NCI-H82 treated with DMSO at 0.1 percent for 48 hours (cell line): ENCODE results near the gene OPRD1.
A peak's percentile ranks its signal among the peaks of the same experiment; 100 is the strongest.
"Not testable (repeated sequence)": the region's sequence is repeated elsewhere in the genome, so short reads cannot be mapped to it uniquely, and the experiment has no call there.

Experiments used
- DNase-seq: peaks from one replicate; lab custom pipeline; 2025; ENCODE audit not compliant: unreplicated experiment; lab: John Stamatoyannopoulos, UW

The OPRD1 gene

DNA sequence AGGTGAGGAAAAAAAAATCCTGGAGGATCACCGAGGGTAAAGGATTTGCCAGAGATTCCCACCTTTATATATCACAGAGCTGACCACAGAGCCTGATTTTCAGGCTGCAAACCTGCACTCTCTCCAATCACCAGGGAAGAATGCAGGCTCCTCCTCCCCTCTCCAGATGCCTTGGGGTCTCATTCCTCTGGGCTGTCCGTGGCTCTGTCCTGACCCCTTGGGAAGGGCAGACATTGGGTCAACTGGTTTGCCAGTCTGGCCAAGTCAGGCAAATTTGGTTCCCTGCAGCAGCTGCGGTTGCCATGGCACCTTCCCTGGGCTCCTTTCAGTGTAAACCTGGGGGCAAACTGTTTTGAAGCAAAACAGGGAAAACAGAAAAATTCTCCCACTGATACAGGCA lies 11.6 kb upstream of the OPRD1 start:
- no peak for DNase-seq

DNA sequence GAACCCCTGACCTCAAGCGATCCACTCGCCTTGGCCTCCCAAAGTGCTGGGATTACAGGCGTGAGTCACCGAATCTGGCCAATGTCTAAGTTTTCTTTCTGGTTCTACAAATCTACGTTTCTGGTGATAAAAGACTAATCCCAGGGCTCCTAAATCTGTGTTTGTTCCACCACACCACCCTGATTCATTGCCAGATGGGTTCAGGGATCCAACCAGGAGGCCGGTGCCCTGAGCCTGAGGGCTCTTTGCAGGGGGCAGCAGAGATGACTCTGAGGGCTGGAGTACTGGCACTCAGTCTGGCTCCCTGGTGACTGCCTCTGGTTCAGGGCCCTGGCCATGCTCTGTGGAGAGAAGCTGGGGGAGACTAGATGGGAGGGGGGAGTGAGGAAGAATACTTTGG lies 10.5 kb upstream of the OPRD1 start:
- no peak for DNase-seq

DNA sequence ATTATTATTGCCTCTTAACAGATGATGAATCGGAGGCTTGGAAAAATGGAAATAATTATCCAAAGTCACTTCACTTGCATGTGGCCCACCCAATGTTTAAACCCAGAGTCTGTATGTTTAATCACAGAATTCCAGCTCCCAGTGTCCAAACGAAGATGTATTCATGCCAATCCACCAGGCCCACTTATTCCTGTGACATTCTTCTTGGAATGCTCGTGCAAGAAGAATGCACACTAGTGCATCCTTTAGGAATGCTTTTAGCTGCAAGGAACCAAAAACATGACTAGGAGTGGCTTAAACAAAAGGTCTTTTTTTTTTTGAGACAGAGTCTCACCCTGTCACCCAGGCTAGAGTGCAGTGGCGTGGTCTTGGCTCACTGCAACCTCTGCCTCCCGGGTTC lies 8.9 kb upstream of the OPRD1 start:
- no peak for DNase-seq

- no peak for DNase-seq
These were observed 8.3 kb upstream of the OPRD1 start for GRCh38 chr1:28803662-28804061.

- no peak for DNase-seq
These were observed 7.9 kb upstream of the OPRD1 start for GRCh38 chr1:28804071-28804470.

GRCh38 chr1:28807046-28807445 lies 4.9 kb upstream of the OPRD1 start:
- no peak for DNase-seq

GRCh38 chr1:28807986-28808385 lies 4.0 kb upstream of the OPRD1 start:
- no peak for DNase-seq

DNA sequence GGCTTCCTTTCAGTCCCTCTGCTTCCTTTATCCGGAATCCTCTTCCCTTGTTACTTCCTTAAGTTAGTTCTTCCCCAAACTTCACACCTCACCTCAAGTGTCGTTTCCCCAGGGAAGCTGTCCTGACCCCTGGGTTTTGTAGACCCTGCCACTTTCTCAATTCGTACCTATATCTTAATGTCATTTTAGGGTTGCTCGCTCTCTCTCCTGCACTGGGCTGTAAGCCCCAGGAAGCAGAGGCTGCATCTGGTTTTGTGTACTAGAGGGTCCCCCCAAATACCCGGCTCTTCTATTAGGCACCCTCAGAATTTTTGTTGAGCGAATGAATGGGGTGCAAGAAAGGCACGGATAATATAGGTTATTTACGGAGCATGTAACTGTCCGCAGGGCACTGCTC lies 603 bp upstream of the OPRD1 start:
- DNase-seq, result no peak

- no peak for DNase-seq
These were observed 899 bp downstream of the OPRD1 start for GRCh38 chr1:28812669-28813468.

- DNase-seq, result no peak
These were observed 2.0 kb downstream of the OPRD1 start for GRCh38 chr1:28813931-28814465.

- DNase-seq, result peak; percentile 49
These were observed 3.7 kb downstream of the OPRD1 start for GRCh38 chr1:28815533-28816185.

DNA sequence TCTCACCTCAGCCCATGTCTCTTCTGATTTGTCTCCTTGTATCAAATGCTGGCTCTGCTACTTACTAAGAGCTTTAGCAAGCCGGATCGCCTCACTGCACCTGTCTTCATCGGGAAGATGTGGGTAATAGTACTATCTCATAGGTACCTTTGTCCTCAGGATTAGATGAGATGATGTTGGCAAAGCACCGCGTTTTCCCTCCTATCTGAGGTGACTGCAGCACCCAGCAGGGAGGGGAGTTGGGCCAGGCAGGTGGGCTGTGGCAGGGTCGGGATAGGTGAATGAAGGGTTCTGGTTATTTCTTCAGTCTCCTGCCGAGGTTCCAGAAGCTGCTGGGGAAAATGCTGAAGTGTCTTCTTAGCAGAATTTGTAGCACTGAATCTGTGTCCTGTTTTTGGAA lies 5.2 kb downstream of the OPRD1 start:
- DNase-seq, result no peak

DNA sequence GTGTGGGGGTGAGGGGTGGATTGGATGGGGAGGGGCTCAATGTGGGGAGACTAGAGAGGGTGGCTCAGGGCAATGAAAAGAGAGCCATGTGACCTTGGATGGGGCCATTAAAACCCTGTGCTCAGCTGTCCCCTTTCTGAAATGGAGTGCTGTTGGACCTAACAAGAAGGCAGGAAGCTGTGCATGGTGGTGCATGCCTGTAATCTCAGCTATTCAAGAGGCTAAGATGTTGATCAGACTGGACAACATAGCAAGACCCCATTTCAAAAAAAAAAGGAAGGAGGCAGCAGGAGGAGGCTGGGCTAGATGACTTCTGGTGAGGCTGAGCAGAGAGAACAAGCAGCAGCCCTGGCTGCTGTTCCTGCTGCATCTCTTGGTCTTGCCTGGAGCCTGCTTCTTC lies 7.0 kb downstream of the OPRD1 start:
- no peak for DNase-seq

- no peak for DNase-seq
These were observed 10.8 kb downstream of the OPRD1 start for GRCh38 chr1:28822799-28823198.

GRCh38 chr1:28824061-28824460 lies 12.1 kb downstream of the OPRD1 start:
- DNase-seq, result not testable (repeated sequence)

DNA sequence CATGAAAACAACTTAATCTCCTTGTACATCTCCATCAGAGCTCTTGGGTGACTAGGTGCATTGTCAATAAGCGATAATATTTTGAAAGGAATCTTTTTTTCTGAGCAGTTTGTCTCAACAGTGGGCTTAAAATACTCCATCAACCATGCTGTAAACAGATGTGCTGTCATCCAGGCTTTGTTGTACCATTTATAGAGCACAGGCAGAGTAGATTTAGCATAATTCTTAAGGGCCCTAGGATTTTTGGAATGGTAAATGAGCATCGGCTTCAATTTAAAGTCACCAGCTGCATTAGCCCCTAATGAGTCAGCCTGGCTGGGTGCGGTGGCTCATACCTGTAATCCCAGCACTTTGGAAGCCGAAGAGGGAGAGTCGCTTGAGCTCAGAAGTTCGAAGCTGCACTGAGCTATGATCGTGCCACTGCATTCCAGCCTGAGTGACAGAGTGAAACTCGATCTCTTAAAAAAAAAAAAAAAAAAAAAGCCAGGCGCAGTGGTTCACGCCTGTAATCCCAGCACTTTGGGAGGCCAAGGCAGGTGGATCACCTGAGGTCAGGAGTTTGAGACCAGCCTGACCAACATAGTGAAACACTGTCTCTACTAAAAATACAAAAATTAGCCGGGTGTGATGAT lies 16.4 kb downstream of the OPRD1 start:
- DNase-seq, result peak; percentile 14

DNA sequence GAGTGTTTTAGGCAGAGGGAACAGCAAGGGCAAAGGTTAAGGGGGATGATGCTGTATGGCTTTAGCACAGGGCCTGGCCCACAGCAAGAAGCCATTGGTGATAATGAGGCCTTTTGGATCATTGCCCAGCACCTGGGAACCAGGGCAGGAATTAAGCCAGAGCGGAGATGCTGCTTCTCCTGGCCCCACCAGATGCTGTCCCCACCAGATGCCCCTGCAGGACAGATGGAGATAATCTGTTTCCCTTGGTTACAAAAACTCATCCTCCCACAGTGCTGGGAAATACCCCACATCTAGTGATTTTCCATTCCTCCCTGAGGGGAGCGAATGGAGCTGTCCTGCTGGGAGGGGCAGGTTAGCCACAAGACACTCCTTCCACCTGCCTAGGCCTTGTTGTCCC lies 18.8 kb downstream of the OPRD1 start:
- DNase-seq, result peak; percentile 97

GRCh38 chr1:28832966-28833365 lies 21.0 kb downstream of the OPRD1 start:
- no peak for DNase-seq

DNA sequence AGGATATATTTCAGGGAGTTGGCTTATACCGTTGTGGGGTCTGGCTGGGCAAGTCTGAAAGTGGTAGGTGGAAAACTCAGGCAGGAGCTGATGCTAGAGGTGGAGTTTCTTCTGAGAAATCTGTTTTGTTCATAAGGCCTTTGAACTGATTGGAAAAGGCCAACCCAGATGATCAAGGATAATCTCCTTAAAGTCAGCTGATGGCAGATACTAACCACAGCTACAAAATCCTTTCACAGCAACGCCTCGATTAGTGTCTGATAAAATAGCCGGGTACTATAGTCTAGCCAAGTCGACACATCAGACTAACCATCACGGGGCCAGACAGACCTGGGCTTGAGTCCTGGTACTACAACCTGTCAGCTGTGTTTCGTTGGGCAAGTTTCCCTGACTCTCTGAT lies 21.4 kb downstream of the OPRD1 start:
- DNase-seq, result peak; percentile 87

DNA sequence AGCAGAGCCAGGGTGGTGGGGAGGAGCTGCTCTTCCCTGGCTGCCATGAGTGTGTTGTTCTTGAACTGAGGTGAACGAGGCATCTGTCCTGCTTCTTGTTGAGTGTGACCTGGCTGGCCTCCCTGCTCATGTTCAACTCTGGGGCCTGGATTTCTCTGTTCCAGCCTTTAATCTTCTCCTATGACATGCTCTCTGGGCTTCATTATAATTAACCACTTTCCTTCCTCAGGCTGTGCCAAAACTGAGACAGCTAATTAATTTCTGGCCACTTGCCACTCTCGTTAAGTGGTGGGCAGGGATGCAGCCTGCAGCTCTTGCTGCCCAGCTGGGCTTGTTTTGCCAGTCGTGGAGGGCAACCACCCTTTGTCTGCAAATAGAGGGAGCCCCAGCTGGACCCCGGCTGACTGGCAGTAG lies 23.3 kb downstream of the OPRD1 start:
- DNase-seq, result no peak

DNA sequence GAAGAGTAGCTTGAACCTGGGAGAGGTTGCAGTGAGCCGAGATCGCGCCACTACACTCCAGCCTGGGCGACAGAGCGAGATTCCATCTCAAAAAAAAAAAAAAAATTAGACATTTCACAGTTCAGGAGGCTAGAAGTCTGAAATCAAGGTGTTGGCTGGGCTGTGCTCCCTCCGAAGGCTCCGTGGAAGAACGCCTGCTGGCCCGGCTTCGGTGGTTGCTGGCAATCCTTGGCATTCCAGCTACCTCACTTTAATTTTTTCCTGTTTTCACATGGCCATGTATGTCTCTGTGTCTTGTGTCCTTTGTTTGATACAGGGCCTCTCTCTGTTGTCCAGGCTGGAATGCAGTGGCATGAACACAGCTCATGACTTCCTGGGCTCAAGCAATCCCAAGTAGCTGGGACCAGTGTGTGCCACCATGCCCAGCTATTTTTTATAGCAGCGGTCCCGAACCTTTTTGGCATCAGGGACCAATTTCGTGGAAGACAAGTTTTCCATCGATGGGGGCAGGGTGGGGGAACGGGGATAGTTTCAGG lies 24.5 kb downstream of the OPRD1 start:
- no peak for DNase-seq
